Measurements from ENCODE around the gene CCDC190.
"Not testable (repeated sequence)": the region's sequence is repeated elsewhere in the genome, so short reads cannot be mapped to it uniquely, and the experiment has no call there.

CCDC190 gene

GRCh38 chr1:162838863-162839262, 22.1 kb downstream of the CCDC190 start:
- no peak for DNase-seq (ENCODE audit: low read depth in 4 of 4, low spot score in 1 of 4)

DNA sequence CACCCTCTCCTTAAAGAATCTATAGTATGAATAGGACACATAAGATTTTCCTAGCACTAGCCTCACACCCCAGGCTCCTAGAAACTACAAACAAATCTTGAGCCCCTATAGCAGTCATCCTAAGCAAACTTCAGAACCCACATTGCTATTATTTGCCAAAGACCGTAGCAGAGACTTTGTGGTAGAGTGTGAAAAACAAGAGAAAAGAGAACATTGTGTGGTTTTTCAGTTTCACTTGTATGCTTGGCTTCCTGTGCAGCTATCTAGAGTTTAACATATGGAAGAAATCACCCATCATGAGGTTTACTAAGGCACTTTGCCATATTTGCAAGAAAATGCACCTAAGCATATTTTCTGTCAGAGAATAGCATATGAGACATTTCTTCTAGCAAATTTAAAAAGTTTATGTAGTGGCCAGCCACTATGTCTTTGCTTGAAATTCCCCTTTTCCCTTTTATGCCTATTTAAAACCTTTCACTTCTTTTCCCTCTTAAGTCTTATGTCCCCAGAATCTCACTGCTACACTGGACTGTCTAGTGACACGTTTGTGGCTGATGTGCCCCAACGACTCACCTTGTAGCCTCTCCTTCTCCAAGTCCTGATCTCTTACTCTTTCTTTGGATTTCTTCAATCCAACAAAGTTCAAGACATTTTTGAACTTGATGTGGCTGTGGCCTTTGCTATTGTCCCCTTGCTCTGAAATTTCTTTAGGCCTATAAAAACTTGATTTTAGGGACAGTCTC, 25.6 kb downstream of the CCDC190 start:
- DNase-seq (ENCODE audit: low read depth in 4 of 4, low spot score in 1 of 4): no peak

DNA sequence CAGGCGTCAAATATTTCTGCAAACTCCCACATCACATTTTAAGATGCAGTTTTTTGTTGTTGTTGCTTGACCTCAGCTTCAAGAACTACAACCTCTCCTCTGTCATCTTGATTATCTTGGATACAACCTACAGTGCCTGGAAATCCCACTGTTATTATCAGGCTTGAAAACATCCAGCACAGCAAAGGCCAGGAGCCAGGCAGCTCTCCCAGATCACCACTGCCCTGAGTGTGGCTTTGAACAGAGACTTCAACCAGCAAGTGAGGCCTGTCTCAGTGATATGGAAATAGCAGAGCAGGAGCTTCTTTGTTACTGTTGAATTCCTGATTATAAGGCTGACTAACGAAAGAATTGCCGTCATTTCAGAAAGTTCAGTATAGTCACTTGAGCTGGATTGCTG, 28.5 kb downstream of the CCDC190 start:
- no peak for DNase-seq (ENCODE audit: low read depth in 4 of 4, low spot score in 1 of 4)

- no peak for DNase-seq (ENCODE audit: low read depth in 4 of 4, low spot score in 1 of 4)
These were observed 31.7 kb downstream of the CCDC190 start for GRCh38 chr1:162829268-162829667.

DNA sequence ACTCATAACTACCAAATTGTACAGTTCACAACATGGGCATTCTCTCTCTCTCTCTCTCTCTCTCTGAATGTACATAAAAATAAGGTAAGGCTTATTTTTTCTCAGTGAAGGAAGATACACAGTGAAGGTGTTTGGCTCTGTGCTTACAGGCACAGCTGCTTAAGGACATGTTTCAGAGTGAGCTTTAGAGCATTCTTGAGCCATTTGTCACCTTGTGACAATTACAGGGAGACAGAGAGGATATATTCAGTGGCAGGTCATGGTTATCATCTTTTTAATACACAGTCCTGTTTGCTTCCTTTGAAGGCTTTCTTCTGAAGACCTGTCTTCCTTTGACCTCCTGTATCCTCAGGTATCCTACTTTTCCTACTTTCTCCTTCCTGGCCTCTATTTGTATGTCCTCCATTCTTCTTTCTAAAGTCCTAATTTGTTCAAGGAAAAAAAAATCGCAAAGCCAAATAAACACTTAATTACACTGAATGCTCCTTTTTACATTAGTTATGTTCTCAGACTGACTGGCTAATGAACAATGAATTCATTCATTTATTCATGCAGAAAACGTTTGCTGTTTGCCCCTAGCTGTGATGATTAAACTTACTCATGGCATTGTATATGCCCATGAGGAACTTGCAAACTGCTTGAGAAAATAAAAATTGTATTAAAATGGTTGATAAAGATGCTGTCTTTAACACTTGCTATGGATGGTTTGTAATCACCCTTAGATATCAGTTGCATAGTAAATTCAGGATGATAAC, 37.0 kb downstream of the CCDC190 start:
- no peak for DNase-seq (ENCODE audit: low read depth in 4 of 4, low spot score in 1 of 4)

- no peak for DNase-seq (ENCODE audit: low read depth in 4 of 4, low spot score in 1 of 4)
These were observed 37.7 kb downstream of the CCDC190 start for GRCh38 chr1:162823231-162823630.

- no peak for DNase-seq (ENCODE audit: low read depth in 4 of 4, low spot score in 1 of 4)
These were observed 38.4 kb downstream of the CCDC190 start for GRCh38 chr1:162822391-162823200.

GRCh38 chr1:162818666-162819065, 42.3 kb downstream of the CCDC190 start:
- DNase-seq (ENCODE audit: low read depth in 4 of 4, low spot score in 1 of 4): not testable (repeated sequence)

DNA sequence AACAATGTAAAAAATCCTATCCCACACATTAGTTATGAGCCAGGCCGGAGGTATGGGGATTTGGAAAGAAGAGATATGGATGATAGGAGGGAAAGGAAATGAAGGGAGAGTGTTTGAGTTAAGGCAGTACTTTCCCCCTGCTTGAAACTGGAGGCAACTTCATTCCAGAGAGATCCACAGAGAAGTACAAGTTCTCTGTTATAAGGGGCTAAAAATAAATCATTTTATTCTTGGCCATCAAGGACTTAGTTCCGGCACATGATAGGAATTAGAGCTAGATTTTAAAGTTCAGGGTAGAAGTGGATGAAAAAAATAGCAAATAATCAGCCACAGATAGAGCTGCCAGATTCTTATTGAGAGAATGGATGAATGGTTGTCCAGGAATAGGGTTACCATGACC, 42.8 kb downstream of the CCDC190 start:
- DNase-seq (ENCODE audit: low read depth in 4 of 4, low spot score in 1 of 4): not testable (repeated sequence)

- not testable (repeated sequence) for DNase-seq (ENCODE audit: low read depth in 4 of 4, low spot score in 1 of 4)
These were observed 48.6 kb downstream of the CCDC190 start for GRCh38 chr1:162812357-162812756.

DNA sequence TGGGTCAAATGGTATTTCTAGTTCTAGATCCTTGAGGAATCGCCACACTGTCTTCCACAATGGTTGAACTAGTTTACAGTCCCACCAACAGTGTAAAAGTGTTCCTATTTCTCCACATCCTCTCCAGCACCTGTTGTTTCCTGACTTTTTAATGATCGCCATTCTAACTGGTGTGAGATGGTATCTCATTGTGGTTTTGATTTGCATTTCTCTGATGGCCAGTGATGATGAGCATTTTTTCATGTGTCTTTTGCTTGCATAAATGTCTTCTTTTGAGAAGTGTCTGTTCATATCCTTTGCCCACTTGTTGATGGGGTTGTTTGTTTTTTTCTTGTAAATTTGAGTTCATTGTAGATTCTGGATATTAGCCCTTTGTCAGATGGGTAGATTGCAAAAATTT, 53.5 kb downstream of the CCDC190 start:
- not testable (repeated sequence) for DNase-seq (ENCODE audit: low read depth in 4 of 4, low spot score in 1 of 4)

All from stimulated activated CD4-positive, alpha-beta T cell treated with anti-CD3 and anti-CD28 coated beads, Interleukin-1b, Interleukin-23, amount 100 ng/mL, for 24 hours (primary cell).